Measurements from ENCODE around the gene LY6G5C. TPM values are rescaled to one million over a fixed set of nuclear protein-coding genes. Genes with fewer than 3 reads are reported as not detected.

The LY6G5C gene
- total and polyA plus RNA-seq, 2 of the 13 experiments (the other 11 are each of a cell fraction or from before 2014, with no cell fraction given), result 0.33 to 0.55 TPM

DNA sequence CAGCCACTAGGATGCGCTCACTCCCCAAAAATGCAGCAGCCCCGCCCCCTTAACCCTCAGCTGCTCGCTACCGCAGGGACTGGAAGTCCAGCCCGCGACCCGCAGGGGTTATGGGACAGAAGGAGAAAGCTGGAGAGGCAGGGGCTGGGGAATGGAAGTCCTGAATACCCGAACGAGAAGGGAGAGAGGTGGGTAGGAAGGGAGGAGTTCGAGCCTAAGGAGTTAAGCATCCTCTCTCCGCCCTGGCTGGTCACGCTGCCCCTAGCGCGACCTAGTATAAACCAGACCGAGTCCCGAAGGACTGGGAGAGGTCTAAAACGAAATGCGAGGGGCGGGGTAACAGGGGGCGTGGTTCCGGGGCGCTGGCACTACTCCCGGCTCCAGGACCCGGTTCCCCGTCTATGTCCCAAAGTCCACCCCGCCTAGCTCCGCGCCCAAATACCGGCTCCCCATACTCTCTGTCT is 48.7 kb upstream of the LY6G5C start (continued):
- TF ChIP-seq SOX13 (IDR thresholded peaks at IDR 0.05) (peak; percentile 16; the same call in 1 of the 2 replicates), SOX13 (CRISPR knock-in tag; conservative IDR thresholded peaks at IDR 0.05 in 1 of 2, IDR thresholded peaks at IDR 0.05 in 1 of 2) (peak in 1 of 2 experiments; percentile 20; a peak in 2 of 4 replicates), ZNF260 (CRISPR knock-in tag; IDR thresholded peaks at IDR 0.05; ENCODE audit: borderline replicate concordance, low read depth) (no peak), ZNF224 (CRISPR knock-in tag; IDR thresholded peaks at IDR 0.05) (peak; percentile 78), KLF12 (CRISPR knock-in tag; IDR thresholded peaks at IDR 0.05; ENCODE audit: borderline replicate concordance) (peak; percentile 86), YEATS4 (CRISPR knock-in tag; IDR thresholded peaks at IDR 0.05; ENCODE audit: borderline replicate concordance) (peak; percentile 73), GZF1 (CRISPR knock-in tag; IDR thresholded peaks at IDR 0.05) (peak; percentile 24; the same call in 1 of the 2 replicates), MAZ (IDR thresholded peaks at IDR 0.05; ENCODE audit: borderline replicate concordance, low read depth, low read length) (no peak; the same call in 1 of the 2 replicates), MAZ (CRISPR knock-in tag; IDR thresholded peaks at IDR 0.05; ENCODE audit: low read depth) (no peak; the same call in 1 of the 2 replicates), ZNF891 (CRISPR knock-in tag; IDR thresholded peaks at IDR 0.05) (peak; percentile 28; the same call in 1 of the 2 replicates), ZNF747 (CRISPR knock-in tag; IDR thresholded peaks at IDR 0.05; ENCODE audit: borderline replicate concordance) (no peak), NFE2L1 (CRISPR knock-in tag; IDR thresholded peaks at IDR 0.05; ENCODE audit: borderline replicate concordance) (no peak), ZNF230 (CRISPR knock-in tag; IDR thresholded peaks at IDR 0.05) (no peak), ZNF788 (CRISPR knock-in tag; IDR thresholded peaks at IDR 0.05; ENCODE audit: borderline replicate concordance) (no peak; the same call in 1 of the 2 replicates), ZNF251 (CRISPR knock-in tag; IDR thresholded peaks at IDR 0.05) (no peak), SAP130 (CRISPR knock-in tag; IDR thresholded peaks at IDR 0.05; ENCODE audit: low read depth) (peak; percentile 79), KLF9 (CRISPR knock-in tag; IDR thresholded peaks at IDR 0.05; ENCODE audit: low read depth) (peak; percentile 91; the same call in 1 of the 2 replicates), BRCA1 (CRISPR knock-in tag; IDR thresholded peaks at IDR 0.05) (peak; percentile 85; the same call in 1 of the 2 replicates), ARNTL (CRISPR knock-in tag; IDR thresholded peaks at IDR 0.05) (peak; percentile 58; the same call in 1 of the 2 replicates), ZNF616 (CRISPR knock-in tag; IDR thresholded peaks at IDR 0.05; ENCODE audit: low read depth) (no peak), ZFAT (CRISPR knock-in tag; conservative IDR thresholded peaks at IDR 0.05) (no peak), HNRNPUL1 (IDR thresholded peaks at IDR 0.05; ENCODE audit: low read depth, low read length) (no peak)
- TF ChIP-seq, protein P1, sequence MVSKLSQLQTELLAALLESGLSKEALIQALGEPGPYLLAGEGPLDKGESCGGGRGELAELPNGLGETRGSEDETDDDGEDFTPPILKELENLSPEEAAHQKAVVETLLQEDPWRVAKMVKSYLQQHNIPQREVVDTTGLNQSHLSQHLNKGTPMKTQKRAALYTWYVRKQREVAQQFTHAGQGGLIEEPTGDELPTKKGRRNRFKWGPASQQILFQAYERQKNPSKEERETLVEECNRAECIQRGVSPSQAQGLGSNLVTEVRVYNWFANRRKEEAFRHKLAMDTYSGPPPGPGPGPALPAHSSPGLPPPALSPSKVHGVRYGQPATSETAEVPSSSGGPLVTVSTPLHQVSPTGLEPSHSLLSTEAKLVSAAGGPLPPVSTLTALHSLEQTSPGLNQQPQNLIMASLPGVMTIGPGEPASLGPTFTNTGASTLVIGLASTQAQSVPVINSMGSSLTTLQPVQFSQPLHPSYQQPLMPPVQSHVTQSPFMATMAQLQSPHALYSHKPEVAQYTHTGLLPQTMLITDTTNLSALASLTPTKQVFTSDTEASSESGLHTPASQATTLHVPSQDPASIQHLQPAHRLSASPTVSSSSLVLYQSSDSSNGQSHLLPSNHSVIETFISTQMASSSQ (IDR thresholded peaks at IDR 0.05; ENCODE audit: low read depth), result no peak; the same call in 1 of the 2 replicates
- TF ChIP-seq, protein P1 (CRISPR knock-in tag; IDR thresholded peaks at IDR 0.05; ENCODE audit: borderline replicate concordance), result peak; percentile 14; the same call in 1 of the 2 replicates
- TF ChIP-seq, protein P2, sequence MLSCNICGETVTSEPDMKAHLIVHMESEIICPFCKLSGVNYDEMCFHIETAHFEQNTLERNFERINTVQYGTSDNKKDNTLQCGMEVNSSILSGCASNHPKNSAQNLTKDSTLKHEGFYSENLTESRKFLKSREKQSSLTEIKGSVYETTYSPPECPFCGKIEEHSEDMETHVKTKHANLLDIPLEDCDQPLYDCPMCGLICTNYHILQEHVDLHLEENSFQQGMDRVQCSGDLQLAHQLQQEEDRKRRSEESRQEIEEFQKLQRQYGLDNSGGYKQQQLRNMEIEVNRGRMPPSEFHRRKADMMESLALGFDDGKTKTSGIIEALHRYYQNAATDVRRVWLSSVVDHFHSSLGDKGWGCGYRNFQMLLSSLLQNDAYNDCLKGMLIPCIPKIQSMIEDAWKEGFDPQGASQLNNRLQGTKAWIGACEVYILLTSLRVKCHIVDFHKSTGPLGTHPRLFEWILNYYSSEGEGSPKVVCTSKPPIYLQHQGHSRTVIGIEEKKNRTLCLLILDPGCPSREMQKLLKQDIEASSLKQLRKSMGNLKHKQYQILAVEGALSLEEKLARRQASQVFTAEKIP (CRISPR knock-in tag; IDR thresholded peaks at IDR 0.05; ENCODE audit: borderline replicate concordance), result no peak
- TF ChIP-seq, protein P3, sequence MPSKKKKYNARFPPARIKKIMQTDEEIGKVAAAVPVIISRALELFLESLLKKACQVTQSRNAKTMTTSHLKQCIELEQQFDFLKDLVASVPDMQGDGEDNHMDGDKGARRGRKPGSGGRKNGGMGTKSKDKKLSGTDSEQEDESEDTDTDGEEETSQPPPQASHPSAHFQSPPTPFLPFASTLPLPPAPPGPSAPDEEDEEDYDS (CRISPR knock-in tag; IDR thresholded peaks at IDR 0.05), result peak; percentile 54; the same call in 1 of the 2 replicates
